H1 (cell line): ENCODE results near the gene LMAN2. TPM values are rescaled to one million over a fixed set of nuclear protein-coding genes. Genes with fewer than 3 reads are reported as not detected.

ENCODE experiments used
- BRCA1 ChIP-seq: IDR thresholded peaks from 2 replicates; pipeline ENCODE4 v1.6.1; 2012; ENCODE audit warnings: low read depth, low read length, improper control_type of control experiment
- CREB1 ChIP-seq: IDR thresholded peaks from 2 replicates; pipeline ENCODE4 v1.6.1; 2012; ENCODE audit warnings: inconsistent platforms
- KDM5A ChIP-seq: fragments of 200-600 bp; IDR thresholded peaks from 2 replicates; pipeline ENCODE4 v1.7.1; 2012; ENCODE audit warnings: mild to moderate bottlenecking, low read length, inconsistent platforms, mixed read lengths
- POLR2AphosphoS5 ChIP-seq: IDR thresholded peaks from 2 replicates; pipeline ENCODE4 v1.6.1; 2011; ENCODE audit warnings: low read depth, low read length
- RAD21 ChIP-seq, 2 experiments: IDR thresholded peaks in 1 of 2; conservative IDR thresholded peaks in 1 of 2; 2 replicates each; pipeline ENCODE4 v1.6.1; 2011; ENCODE audit warnings: low read depth in 2 of 2, low read length in 2 of 2, improper control_type of control experiment in 1 of 2, inconsistent platforms in 1 of 2, mild to moderate bottlenecking in 1 of 2, moderate library complexity in 1 of 2
- RBBP5 ChIP-seq: IDR thresholded peaks from 2 replicates; pipeline ENCODE4 v1.7.1; 2012; ENCODE audit warnings: low read depth, mild to moderate bottlenecking, inconsistent platforms, low read length, moderate library complexity, borderline replicate concordance
- SAP30 ChIP-seq: fragments of 300-600 bp; sonication (generic); IDR thresholded peaks from 2 replicates; pipeline ENCODE4 v1.7.1; 2012; ENCODE audit warnings: low read length, moderate library complexity, mild to moderate bottlenecking, inconsistent platforms; ENCODE audit not compliant: insufficient read depth, insufficient replicate concordance
- polyA plus RNA-seq, 7 experiments: library from polyadenylated mRNA; depleted of rRNA in 3 of 7; stranded (reverse) in 5 of 7; unstranded in 2 of 7; fragments of >200 nt in 5 of 7; fragments of 200-250 nt in 2 of 7; gene quantifications; 1 replicate in 5 of 7; 2 replicates in 1 of 7; 4 replicates in 1 of 7; pipeline versions ENCODE4 v1.2.1 to v1.2.3, GENCODE V29; 2011 to 2013; ENCODE audit warnings: missing spikeins in 2 of 7, mixed read lengths in 2 of 7
- total RNA-seq: library from RNA; stranded (reverse); fragmentation: NEBNext Ultra II Directional; extraction: Animal tissue kit (Norgen Biotek cat#: 25700); gene quantifications from 2 replicates; pipeline ENCODE4 v1.2.1, GENCODE V29; 2021
- TF ChIP-seq, protein P1 (sequence below): fragments of 300-600 bp; sonication (generic); IDR thresholded peaks from 2 replicates; pipeline ENCODE4 v1.7.1; 2012; ENCODE audit warnings: low read length, moderate library complexity, mild to moderate bottlenecking, inconsistent platforms; ENCODE audit not compliant: insufficient replicate concordance

The LMAN2 gene
- total and polyA plus RNA-seq, 2 of the 8 experiments (the other 6 are each of a cell fraction or from before 2014, with no cell fraction given), result 116 to 225 TPM

DNA sequence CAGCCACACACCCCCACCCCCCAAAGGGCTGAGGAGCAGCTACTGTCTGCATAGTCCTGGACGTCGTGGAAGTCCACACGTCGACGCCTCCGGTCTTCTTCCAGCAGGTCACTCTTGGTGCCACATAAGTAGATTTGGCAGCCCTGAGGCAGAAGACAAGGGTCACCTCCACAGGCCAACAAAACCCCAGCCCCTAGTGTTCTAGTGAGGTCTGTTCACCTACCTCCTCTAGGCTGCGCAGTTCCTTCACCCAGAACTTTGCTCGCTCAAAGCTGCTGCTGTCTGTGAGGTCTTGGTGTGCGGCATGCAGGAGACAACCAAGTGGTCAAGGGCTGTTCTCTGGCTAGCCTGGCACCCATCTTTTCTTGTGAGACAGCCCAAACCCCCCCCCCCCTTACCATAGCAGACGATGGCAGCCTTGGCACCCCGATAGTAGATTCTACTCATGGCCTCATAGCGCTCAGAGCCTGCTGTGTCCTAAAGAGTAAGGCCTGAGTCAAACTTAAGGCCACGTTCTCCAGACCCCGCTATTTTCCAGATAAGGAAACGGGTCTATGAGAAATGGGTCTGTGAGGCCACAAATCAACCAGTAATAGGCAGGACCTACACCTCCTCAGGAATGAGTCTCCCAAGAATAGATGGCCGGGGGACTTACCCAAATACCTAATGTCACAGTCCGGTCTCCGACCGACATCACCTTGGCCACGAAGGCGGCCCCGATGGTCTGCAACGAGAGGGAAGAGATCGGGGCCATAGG is 48.9 kb downstream of the LMAN2 start (continued):
- TF ChIP-seq, protein P1, sequence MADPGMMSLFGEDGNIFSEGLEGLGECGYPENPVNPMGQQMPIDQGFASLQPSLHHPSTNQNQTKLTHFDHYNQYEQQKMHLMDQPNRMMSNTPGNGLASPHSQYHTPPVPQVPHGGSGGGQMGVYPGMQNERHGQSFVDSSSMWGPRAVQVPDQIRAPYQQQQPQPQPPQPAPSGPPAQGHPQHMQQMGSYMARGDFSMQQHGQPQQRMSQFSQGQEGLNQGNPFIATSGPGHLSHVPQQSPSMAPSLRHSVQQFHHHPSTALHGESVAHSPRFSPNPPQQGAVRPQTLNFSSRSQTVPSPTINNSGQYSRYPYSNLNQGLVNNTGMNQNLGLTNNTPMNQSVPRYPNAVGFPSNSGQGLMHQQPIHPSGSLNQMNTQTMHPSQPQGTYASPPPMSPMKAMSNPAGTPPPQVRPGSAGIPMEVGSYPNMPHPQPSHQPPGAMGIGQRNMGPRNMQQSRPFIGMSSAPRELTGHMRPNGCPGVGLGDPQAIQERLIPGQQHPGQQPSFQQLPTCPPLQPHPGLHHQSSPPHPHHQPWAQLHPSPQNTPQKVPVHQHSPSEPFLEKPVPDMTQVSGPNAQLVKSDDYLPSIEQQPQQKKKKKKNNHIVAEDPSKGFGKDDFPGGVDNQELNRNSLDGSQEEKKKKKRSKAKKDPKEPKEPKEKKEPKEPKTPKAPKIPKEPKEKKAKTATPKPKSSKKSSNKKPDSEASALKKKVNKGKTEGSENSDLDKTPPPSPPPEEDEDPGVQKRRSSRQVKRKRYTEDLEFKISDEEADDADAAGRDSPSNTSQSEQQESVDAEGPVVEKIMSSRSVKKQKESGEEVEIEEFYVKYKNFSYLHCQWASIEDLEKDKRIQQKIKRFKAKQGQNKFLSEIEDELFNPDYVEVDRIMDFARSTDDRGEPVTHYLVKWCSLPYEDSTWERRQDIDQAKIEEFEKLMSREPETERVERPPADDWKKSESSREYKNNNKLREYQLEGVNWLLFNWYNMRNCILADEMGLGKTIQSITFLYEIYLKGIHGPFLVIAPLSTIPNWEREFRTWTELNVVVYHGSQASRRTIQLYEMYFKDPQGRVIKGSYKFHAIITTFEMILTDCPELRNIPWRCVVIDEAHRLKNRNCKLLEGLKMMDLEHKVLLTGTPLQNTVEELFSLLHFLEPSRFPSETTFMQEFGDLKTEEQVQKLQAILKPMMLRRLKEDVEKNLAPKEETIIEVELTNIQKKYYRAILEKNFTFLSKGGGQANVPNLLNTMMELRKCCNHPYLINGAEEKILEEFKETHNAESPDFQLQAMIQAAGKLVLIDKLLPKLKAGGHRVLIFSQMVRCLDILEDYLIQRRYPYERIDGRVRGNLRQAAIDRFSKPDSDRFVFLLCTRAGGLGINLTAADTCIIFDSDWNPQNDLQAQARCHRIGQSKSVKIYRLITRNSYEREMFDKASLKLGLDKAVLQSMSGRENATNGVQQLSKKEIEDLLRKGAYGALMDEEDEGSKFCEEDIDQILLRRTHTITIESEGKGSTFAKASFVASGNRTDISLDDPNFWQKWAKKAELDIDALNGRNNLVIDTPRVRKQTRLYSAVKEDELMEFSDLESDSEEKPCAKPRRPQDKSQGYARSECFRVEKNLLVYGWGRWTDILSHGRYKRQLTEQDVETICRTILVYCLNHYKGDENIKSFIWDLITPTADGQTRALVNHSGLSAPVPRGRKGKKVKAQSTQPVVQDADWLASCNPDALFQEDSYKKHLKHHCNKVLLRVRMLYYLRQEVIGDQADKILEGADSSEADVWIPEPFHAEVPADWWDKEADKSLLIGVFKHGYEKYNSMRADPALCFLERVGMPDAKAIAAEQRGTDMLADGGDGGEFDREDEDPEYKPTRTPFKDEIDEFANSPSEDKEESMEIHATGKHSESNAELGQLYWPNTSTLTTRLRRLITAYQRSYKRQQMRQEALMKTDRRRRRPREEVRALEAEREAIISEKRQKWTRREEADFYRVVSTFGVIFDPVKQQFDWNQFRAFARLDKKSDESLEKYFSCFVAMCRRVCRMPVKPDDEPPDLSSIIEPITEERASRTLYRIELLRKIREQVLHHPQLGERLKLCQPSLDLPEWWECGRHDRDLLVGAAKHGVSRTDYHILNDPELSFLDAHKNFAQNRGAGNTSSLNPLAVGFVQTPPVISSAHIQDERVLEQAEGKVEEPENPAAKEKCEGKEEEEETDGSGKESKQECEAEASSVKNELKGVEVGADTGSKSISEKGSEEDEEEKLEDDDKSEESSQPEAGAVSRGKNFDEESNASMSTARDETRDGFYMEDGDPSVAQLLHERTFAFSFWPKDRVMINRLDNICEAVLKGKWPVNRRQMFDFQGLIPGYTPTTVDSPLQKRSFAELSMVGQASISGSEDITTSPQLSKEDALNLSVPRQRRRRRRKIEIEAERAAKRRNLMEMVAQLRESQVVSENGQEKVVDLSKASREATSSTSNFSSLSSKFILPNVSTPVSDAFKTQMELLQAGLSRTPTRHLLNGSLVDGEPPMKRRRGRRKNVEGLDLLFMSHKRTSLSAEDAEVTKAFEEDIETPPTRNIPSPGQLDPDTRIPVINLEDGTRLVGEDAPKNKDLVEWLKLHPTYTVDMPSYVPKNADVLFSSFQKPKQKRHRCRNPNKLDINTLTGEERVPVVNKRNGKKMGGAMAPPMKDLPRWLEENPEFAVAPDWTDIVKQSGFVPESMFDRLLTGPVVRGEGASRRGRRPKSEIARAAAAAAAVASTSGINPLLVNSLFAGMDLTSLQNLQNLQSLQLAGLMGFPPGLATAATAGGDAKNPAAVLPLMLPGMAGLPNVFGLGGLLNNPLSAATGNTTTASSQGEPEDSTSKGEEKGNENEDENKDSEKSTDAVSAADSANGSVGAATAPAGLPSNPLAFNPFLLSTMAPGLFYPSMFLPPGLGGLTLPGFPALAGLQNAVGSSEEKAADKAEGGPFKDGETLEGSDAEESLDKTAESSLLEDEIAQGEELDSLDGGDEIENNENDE, result no peak
- TF ChIP-seq RBBP5 (0 out of 2 replicates have a peak, but pooled peaks have one; percentile 6), SAP30 (no peak), POLR2AphosphoS5 (peak; percentile 59), BRCA1 (no peak), CREB1 (no peak), KDM5A (no peak), RAD21 (IDR thresholded peaks at IDR 0.05 in 1 of 2, conservative IDR thresholded peaks at IDR 0.05 in 1 of 2; ENCODE audit: low read depth in 2 of 2, low read length in 2 of 2) (peak in 1 of 2 experiments; percentile 7; a peak in 1 of 4 replicates)
